Stimulated activated naive CD4-positive, alpha-beta T cell treated with Interleukin-2 at 50 U/mL for 16 hours (primary cell): ENCODE measurements around the gene DNM2.
"Not testable (repeated sequence)": the region's sequence is repeated elsewhere in the genome, so short reads cannot be mapped to it uniquely, and the experiment has no call there.

Source experiments
- DNase-seq: peaks from one replicate; lab custom pipeline; 2025; lab: John Stamatoyannopoulos, UW

DNM2 gene

GRCh38 chr19:10817291-10818038 lies 99.6 kb downstream of the DNM2 start:
- DNase-seq, result no peak

- no peak for DNase-seq
Observed at GRCh38 chr19:10818301-10819123, 100.6 kb downstream of the DNM2 start.

- DNase-seq, result no peak
Observed at GRCh38 chr19:10819124-10820060, 101.5 kb downstream of the DNM2 start.

- no peak for DNase-seq
Observed at GRCh38 chr19:10820173-10820572, 102.3 kb downstream of the DNM2 start.

GRCh38 chr19:10823690-10824089 lies 105.8 kb downstream of the DNM2 start:
- no peak for DNase-seq

- DNase-seq, result no peak
Observed at GRCh38 chr19:10826231-10826630, 108.4 kb downstream of the DNM2 start.

- DNase-seq, result no peak
Observed at GRCh38 chr19:10826846-10827245, 109.0 kb downstream of the DNM2 start.

GRCh38 chr19:10828981-10829821 lies 111.3 kb downstream of the DNM2 start:
- no peak for DNase-seq

- DNase-seq, result no peak
Observed at GRCh38 chr19:10829967-10830366, 112.1 kb downstream of the DNM2 start.

GRCh38 chr19:10830370-10830769 lies 112.5 kb downstream of the DNM2 start:
- no peak for DNase-seq

- no peak for DNase-seq
Observed at GRCh38 chr19:10830931-10831779, 113.3 kb downstream of the DNM2 start.

GRCh38 chr19:10831987-10832938 lies 114.4 kb downstream of the DNM2 start:
- DNase-seq, result no peak

- no peak for DNase-seq
Observed at GRCh38 chr19:10832939-10833296, 115.0 kb downstream of the DNM2 start.

- DNase-seq, result no peak
Observed at GRCh38 chr19:10835089-10835753, 117.3 kb downstream of the DNM2 start.

- DNase-seq, result peak; percentile 95
Observed at GRCh38 chr19:10835754-10836478, 118.0 kb downstream of the DNM2 start, which contains the start of gene TMED1. TMED1 (minus strand) TSS chr19:10836212; CDS start chr19:10836191, 21 bp downstream.

GRCh38 chr19:10836479-10837330 lies 118.8 kb downstream of the DNM2 start:
- peak; percentile 82 for DNase-seq

- not testable (repeated sequence) for DNase-seq
Observed at GRCh38 chr19:10837649-10838048, 119.8 kb downstream of the DNM2 start.
